ENCODE data around the gene F2RL3.

Gene F2RL3

GRCh38 chr19:16940626-16941025 is 51.8 kb downstream of the F2RL3 start:
- ChIA-PET CTCF (no interaction called here), POLR2A (no interaction called here)
- TF ChIP-seq L3MBTL2 (conservative IDR thresholded peaks at IDR 0.05) (no peak), LEF1 (IDR thresholded peaks at IDR 0.05; ENCODE audit: borderline replicate concordance) (no peak), PKNOX1 (IDR thresholded peaks at IDR 0.05) (no peak), FOXM1 (IDR thresholded peaks at IDR 0.05; ENCODE audit: borderline replicate concordance) (no peak), HDGF (IDR thresholded peaks at IDR 0.05; ENCODE audit: borderline replicate concordance) (no peak), ELF4 (IDR thresholded peaks at IDR 0.05) (no peak), ZNF384 (IDR thresholded peaks at IDR 0.05) (no peak), BHLHE40 (IDR thresholded peaks at IDR 0.05; ENCODE audit: borderline replicate concordance) (no peak), SUZ12 (IDR thresholded peaks at IDR 0.05) (no peak), FOXK2 (IDR thresholded peaks at IDR 0.05) (no peak), CTBP1 (IDR thresholded peaks at IDR 0.05; ENCODE audit: borderline replicate concordance) (no peak), FOXA1 (IDR thresholded peaks at IDR 0.05) (no peak), ARNT (IDR thresholded peaks at IDR 0.05) (no peak), TARDBP (IDR thresholded peaks at IDR 0.05) (no peak), SP1 (IDR thresholded peaks at IDR 0.05) (no peak), NFRKB (IDR thresholded peaks at IDR 0.05) (no peak)
- no peak for DNase-seq (ENCODE audit: extremely low spot score)
